ENCODE results near the gene NIPSNAP2. TPM values are rescaled to one million over a fixed set of nuclear protein-coding genes. Genes with fewer than 3 reads are reported as not detected.
"Not testable (repeated sequence)": the region's sequence is repeated elsewhere in the genome, so short reads cannot be mapped to it uniquely, and the experiment has no call there.

Gene NIPSNAP2
- total and polyA plus RNA-seq, 7 donors = 119 to 302 (median 260) TPM

DNA sequence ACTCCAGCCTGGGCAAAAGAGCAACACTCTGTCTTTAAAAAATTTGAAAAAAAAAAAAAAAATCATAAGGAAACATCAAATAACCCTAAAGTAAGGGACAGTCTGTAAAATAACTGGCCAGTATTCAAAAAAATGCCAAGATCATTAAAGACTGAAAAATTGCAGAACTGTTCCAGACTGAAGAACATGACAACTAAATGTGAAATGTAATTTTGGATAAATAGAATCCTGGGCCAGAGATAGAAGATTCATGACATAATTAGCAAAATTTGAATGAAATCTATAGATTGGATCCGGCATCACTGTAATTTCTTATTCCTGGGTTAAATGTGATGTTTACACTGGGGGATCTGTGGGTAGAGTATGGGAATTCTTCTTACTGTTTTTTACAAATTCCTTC is 83.9 kb downstream of the NIPSNAP2 start:
- ATAC-seq = no peak
- intact Hi-C loops (cut with DNase I) = no loop called here
- no peak for DNase-seq
- H3K27me3 ChIP-seq (ENCODE audit: insufficient read depth in 3 of 3, low read length in 2 of 3) = no peaks in the 10 kb centered on the region
- peaks cover 18% of the 10 kb centered on the region for H3K4me1 ChIP-seq
- H3K27ac ChIP-seq = no peak overlapping the region
- TF ChIP-seq, protein P1, sequence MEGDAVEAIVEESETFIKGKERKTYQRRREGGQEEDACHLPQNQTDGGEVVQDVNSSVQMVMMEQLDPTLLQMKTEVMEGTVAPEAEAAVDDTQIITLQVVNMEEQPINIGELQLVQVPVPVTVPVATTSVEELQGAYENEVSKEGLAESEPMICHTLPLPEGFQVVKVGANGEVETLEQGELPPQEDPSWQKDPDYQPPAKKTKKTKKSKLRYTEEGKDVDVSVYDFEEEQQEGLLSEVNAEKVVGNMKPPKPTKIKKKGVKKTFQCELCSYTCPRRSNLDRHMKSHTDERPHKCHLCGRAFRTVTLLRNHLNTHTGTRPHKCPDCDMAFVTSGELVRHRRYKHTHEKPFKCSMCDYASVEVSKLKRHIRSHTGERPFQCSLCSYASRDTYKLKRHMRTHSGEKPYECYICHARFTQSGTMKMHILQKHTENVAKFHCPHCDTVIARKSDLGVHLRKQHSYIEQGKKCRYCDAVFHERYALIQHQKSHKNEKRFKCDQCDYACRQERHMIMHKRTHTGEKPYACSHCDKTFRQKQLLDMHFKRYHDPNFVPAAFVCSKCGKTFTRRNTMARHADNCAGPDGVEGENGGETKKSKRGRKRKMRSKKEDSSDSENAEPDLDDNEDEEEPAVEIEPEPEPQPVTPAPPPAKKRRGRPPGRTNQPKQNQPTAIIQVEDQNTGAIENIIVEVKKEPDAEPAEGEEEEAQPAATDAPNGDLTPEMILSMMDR (IDR thresholded peaks at IDR 0.05) = no peak
- H3K4me3 ChIP-seq = no peak overlapping the region
- H3K36me3 ChIP-seq (ENCODE audit: insufficient read depth in 1 of 2, low read depth in 1 of 2) = peaks cover 0 to 9% of the 10 kb centered on the region in 2 donors
- no peaks in the 10 kb centered on the region for H3K9me3 ChIP-seq
- 89 to 95% (median 91%) methylated on average over 1 of the region's 1 CpG for WGBS, 3 donors

GRCh38 chr7:56048763-56049162 is 84.4 kb downstream of the NIPSNAP2 start:
- H3K27ac ChIP-seq, DNase-seq: not testable (repeated sequence)
- WGBS, 3 donors = 38 to 58% (median 55%) methylated on average over 8 of the region's 8 CpGs

More at GRCh38 chr7:56048763-56049162, 84.4 kb downstream of the NIPSNAP2 start:
- intact Hi-C loops (cut with DNase I); ATAC-seq; H3K9me3 ChIP-seq; H3K4me3 ChIP-seq; H3K27me3 ChIP-seq (ENCODE audit: insufficient read depth in 3 of 3, low read length in 2 of 3): not testable (repeated sequence)
- Histone ChIP-seq H3K36me3 (ENCODE audit: insufficient read depth in 1 of 2, low read depth in 1 of 2) (peaks cover 0 to 14% of the 10 kb centered on the region in 2 donors), H3K4me1 (peaks cover 23% of the 10 kb centered on the region)

Other genes with a start within 250 kb of the NIPSNAP2 start
- gene SEPTIN14, start 101.8 kb upstream of the NIPSNAP2 start, total RNA-seq = not detected
- not detected for gene SEPTIN14, start 101.8 kb upstream of the NIPSNAP2 start, polyA plus RNA-seq
- gene ZNF713, start 77.1 kb upstream of the NIPSNAP2 start, total RNA-seq = 1 to 10 TPM; 1.2 to 2.9 (median 1.4) TPM
- gene ZNF713, start 77.1 kb upstream of the NIPSNAP2 start, polyA plus RNA-seq = 1 to 10 TPM in 2 of 3 donors, under 1 TPM in 1; 0.74 to 1.4 (median 1.2) TPM
- gene MRPS17, start 12.7 kb upstream of the NIPSNAP2 start, total RNA-seq = 10 to 100 TPM; 23.8 to 34.6 (median 26.5) TPM
- 10 to 100 TPM; 29.8 to 45.4 (median 31.9) TPM for gene MRPS17, start 12.7 kb upstream of the NIPSNAP2 start, polyA plus RNA-seq
- gene PSPH, start 86.9 kb downstream of the NIPSNAP2 start, total RNA-seq = 10 to 100 TPM in 1 of 4 donors, 1 to 10 TPM in 3; 2.6 to 10.8 (median 5.1) TPM
- 10 to 100 TPM in 1 of 3 donors, 1 to 10 TPM in 2; 2.5 to 11.2 (median 5.6) TPM for gene PSPH, start 86.9 kb downstream of the NIPSNAP2 start, polyA plus RNA-seq
- 100 to 1,000 TPM in 3 of 4 donors, 10 to 100 TPM in 1; 96.5 to 135 (median 130) TPM for gene CCT6A, start 87.2 kb downstream of the NIPSNAP2 start, total RNA-seq
- 100 to 1,000 TPM; 138 to 259 (median 235) TPM for gene CCT6A, start 87.2 kb downstream of the NIPSNAP2 start, polyA plus RNA-seq
- 10 to 100 TPM; 22.0 to 35.2 (median 22.8) TPM for gene SUMF2, start 99.7 kb downstream of the NIPSNAP2 start, total RNA-seq
- 10 to 100 TPM; 26.8 to 29.1 (median 27.3) TPM for gene SUMF2, start 99.7 kb downstream of the NIPSNAP2 start, polyA plus RNA-seq
- gene PHKG1, start 128.4 kb downstream of the NIPSNAP2 start, total RNA-seq = 10 to 100 TPM; 32.2 to 99.6 (median 46.3) TPM
- gene PHKG1, start 128.4 kb downstream of the NIPSNAP2 start, polyA plus RNA-seq = 10 to 100 TPM in 2 of 3 donors, 1 to 10 TPM in 1; 9.2 to 65.1 (median 39.2) TPM
- 100 to 1,000 TPM; 475 to 571 (median 506) TPM for gene CHCHD2, start 141.9 kb downstream of the NIPSNAP2 start, total RNA-seq
- 100 to 1,000 TPM; 593 to 948 (median 729) TPM for gene CHCHD2, start 141.9 kb downstream of the NIPSNAP2 start, polyA plus RNA-seq
- not detected for gene NUPR2, start 151.8 kb downstream of the NIPSNAP2 start, total RNA-seq
- not detected for gene NUPR2, start 151.8 kb downstream of the NIPSNAP2 start, polyA plus RNA-seq

All from psoas muscle (tissue), 8 donors.